HEK293T (cell line): ENCODE data around the gene MRPS11.
"Not testable (repeated sequence)": the region's sequence is repeated elsewhere in the genome, so short reads cannot be mapped to it uniquely, and the experiment has no call there.

ENCODE experiments used
- CTCF ChIA-PET: fragments of 350-600 bp; formaldehyde crosslinking; extraction: SDS; loops from one replicate; lab custom pipeline; 2021; ENCODE audit warnings: antibody characterized with exemption, inconsistent platforms; lab: Yijun Ruan, JAX
- POLR2A ChIA-PET: fragments of 350-600 bp; formaldehyde crosslinking; extraction: SDS; loops from one replicate; lab custom pipeline; 2020; ENCODE audit warnings: antibody characterized with exemption, inconsistent platforms; lab: Yijun Ruan, JAX
- DNase-seq: peaks from one replicate; pipeline ENCODE4 v3.0.0; 2012; ENCODE audit warnings: mixed read lengths; ENCODE audit errors: extremely low spot score
- ARNT ChIP-seq: fragments of 450-650 bp; IDR thresholded peaks from 2 replicates; pipeline ENCODE4 v1.6.1; 2017; ENCODE audit warnings: mild to moderate bottlenecking
- BHLHE40 ChIP-seq: fragments of 450-650 bp; IDR thresholded peaks from 2 replicates; pipeline ENCODE4 v1.6.1; 2016; ENCODE audit warnings: mild to moderate bottlenecking, moderate library complexity, borderline replicate concordance
- CTBP1 ChIP-seq: fragments of 450-650 bp; IDR thresholded peaks from 2 replicates; pipeline ENCODE4 v1.6.1; 2016; ENCODE audit warnings: borderline replicate concordance
- ELF4 ChIP-seq: fragments of 450-650 bp; IDR thresholded peaks from 2 replicates; pipeline ENCODE4 v1.6.1; 2017; ENCODE audit warnings: antibody characterized with exemption
- FOXA1 ChIP-seq: fragments of 450-650 bp; IDR thresholded peaks from 2 replicates; pipeline ENCODE4 v1.6.1; 2016; ENCODE audit warnings: mild to moderate bottlenecking
- FOXK2 ChIP-seq: fragments of 450-650 bp; IDR thresholded peaks from 2 replicates; pipeline ENCODE4 v1.6.1; 2016; ENCODE audit warnings: mild to moderate bottlenecking
- FOXM1 ChIP-seq: fragments of 450-650 bp; IDR thresholded peaks from 2 replicates; pipeline ENCODE4 v1.6.1; 2017; ENCODE audit warnings: mild to moderate bottlenecking, borderline replicate concordance
- HDGF ChIP-seq: fragments of 450-650 bp; IDR thresholded peaks from 2 replicates; pipeline ENCODE4 v1.6.1; 2017; ENCODE audit warnings: antibody characterized with exemption, borderline replicate concordance
- L3MBTL2 ChIP-seq: fragments of 450-650 bp; conservative IDR thresholded peaks from 2 replicates; pipeline ENCODE4 v1.6.1; 2016; ENCODE audit warnings: mild to moderate bottlenecking
- LEF1 ChIP-seq: fragments of 450-650 bp; IDR thresholded peaks from 2 replicates; pipeline ENCODE4 v1.6.1; 2017; ENCODE audit warnings: mild to moderate bottlenecking, borderline replicate concordance
- NFRKB ChIP-seq: fragments of 450-650 bp; IDR thresholded peaks from 2 replicates; pipeline ENCODE4 v1.6.1; 2016; ENCODE audit warnings: mild to moderate bottlenecking, moderate library complexity
- SP1 ChIP-seq: fragments of 450-650 bp; IDR thresholded peaks from 2 replicates; pipeline ENCODE4 v1.6.1; 2017
- SUZ12 ChIP-seq: fragments of 450-650 bp; IDR thresholded peaks from 2 replicates; pipeline ENCODE4 v1.6.1; 2016; ENCODE audit warnings: mild to moderate bottlenecking
- TARDBP ChIP-seq: fragments of 450-650 bp; IDR thresholded peaks from 2 replicates; pipeline ENCODE4 v1.6.1; 2016
- ZNF384 ChIP-seq: fragments of 450-650 bp; IDR thresholded peaks from 2 replicates; pipeline ENCODE4 v1.6.1; 2016
- TF ChIP-seq, protein P1 (sequence below): fragments of 450-650 bp; IDR thresholded peaks from 2 replicates; pipeline ENCODE4 v1.6.1; 2016

The MRPS11 gene

DNA sequence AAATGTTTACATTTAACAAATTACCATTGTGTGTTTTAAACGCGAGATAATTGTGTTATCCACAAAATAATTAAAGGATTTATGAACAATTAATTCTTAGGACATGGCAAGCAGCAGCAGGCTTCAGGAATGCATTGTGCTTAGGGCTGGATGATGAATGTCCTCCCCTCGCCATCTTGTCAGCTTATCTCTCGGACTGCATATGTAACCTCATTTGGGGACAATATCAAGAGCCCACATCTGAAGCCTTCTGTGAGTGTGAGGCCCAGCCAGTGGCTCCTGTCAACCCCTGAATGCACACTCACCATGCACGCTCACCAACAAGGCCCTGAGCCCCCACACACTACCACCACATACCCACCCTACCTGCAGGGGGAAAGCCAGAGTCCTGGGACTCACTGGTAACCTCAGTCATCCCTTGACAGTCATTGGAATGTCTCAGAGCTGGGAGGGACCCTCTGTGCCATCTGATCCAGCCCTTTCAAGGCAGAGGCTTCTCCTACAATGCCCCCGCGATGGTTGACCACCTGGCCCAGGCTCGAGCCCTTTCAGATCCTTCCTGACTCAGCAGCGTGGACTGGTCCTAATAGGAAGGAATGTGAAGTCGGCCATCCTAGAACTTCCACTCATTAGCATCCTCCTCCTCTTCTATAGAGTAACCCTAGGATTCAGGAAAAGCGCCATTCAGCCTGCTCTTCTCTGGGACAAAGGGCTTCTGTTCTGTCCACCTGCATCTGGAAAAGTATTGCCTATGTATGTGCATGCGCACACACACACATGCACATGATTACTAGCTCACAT lies 38.5 kb upstream of the MRPS11 start:
- TF ChIP-seq ZNF384 (no peak), L3MBTL2 (no peak), BHLHE40 (no peak), FOXM1 (no peak), SP1 (no peak), SUZ12 (no peak), FOXA1 (no peak), ELF4 (no peak), CTBP1 (no peak), TARDBP (no peak), LEF1 (no peak)
- POLR2A ChIA-PET: interaction anchor here (1.1 kb wide), 1 partner anchor 38 kb away, joined by 3 read pairs; the partner anchor contains the start of genes MRPL46 and MRPS11
- CTCF ChIA-PET: no interaction called here
- DNase-seq: no peak

DNA sequence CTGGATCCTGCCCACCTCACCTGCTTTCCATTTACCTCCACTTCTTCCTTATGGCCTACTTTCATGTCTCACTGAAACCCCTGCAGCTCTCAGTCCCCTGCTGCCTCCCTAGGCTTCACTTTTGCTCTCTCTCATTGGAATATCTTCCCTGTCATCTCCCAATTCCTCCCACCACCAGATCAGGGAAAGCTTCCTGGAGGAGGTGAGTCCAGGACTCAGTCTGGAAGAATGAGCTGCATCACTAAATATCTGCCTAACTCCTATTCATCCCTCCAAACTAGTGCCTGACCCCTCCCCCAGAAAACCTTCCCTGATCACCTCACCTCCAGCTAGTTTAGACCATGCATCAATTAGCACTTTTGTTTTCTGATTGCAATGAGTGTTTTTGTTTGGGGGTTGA lies 37.5 kb upstream of the MRPS11 start:
- TF ChIP-seq FOXK2: no peak
- no peak for TF ChIP-seq NFRKB
- no peak for TF ChIP-seq BHLHE40
- TF ChIP-seq FOXA1: no peak
- TF ChIP-seq SP1: no peak
- no peak for TF ChIP-seq ZNF384
- no peak for TF ChIP-seq SUZ12
- no peak for TF ChIP-seq TARDBP
- TF ChIP-seq FOXM1: no peak
- no peak for TF ChIP-seq CTBP1
- no peak for TF ChIP-seq L3MBTL2
- no peak for TF ChIP-seq HDGF
- TF ChIP-seq ARNT: no peak
- TF ChIP-seq LEF1: no peak
- TF ChIP-seq ELF4: no peak
- TF ChIP-seq, protein P1, sequence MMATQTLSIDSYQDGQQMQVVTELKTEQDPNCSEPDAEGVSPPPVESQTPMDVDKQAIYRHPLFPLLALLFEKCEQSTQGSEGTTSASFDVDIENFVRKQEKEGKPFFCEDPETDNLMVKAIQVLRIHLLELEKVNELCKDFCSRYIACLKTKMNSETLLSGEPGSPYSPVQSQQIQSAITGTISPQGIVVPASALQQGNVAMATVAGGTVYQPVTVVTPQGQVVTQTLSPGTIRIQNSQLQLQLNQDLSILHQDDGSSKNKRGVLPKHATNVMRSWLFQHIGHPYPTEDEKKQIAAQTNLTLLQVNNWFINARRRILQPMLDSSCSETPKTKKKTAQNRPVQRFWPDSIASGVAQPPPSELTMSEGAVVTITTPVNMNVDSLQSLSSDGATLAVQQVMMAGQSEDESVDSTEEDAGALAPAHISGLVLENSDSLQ: no peak
- ChIA-PET CTCF (no interaction called here), POLR2A (no interaction called here)
- DNase-seq: no peak

- CTCF ChIA-PET: no interaction called here
- POLR2A ChIA-PET: no interaction called here
- TF ChIP-seq FOXM1 (no peak), FOXK2 (no peak), SUZ12 (no peak), ARNT (no peak), L3MBTL2 (no peak), LEF1 (no peak), FOXA1 (no peak), BHLHE40 (no peak), ZNF384 (no peak), HDGF (no peak), SP1 (no peak), CTBP1 (no peak), NFRKB (no peak), TARDBP (no peak), ELF4 (no peak)
- TF ChIP-seq, protein P1: no peak
- no peak for DNase-seq
These were observed 36.1 kb upstream of the MRPS11 start for GRCh38 chr15:88431441-88431840.

DNA sequence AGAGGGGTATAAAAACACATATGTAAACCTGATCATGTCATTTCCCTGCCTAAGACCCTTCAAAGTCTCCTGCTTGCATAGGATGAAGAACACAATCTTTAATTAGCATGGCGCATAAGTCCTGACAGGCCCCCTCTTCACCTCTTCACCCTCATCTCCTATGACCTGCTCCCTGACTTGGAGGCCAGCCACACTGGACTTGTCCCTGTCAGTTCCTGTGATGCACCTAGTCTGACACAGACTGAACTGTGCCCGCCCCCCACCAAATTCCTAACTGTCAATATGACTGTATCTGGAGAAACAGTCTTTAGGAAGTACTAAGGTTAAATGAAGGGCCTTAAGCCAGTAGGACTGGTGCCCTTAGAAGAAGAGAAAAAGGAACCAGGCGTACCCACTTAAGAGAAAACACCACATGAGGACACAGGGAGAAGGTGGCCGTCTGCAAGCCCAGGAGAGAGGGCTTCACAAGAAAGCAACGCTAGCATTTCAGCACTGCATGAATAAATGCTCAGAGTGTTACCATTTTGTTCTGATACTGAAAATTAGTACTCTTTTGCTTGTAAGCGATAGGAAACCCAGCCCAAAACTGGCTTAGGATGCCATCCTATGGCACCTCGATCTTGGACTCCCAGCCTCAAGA lies 34.3 kb upstream of the MRPS11 start:
- POLR2A ChIA-PET: no interaction called here
- TF ChIP-seq LEF1 (no peak), NFRKB (no peak), FOXK2 (no peak), FOXM1 (no peak), ELF4 (no peak), SUZ12 (no peak), BHLHE40 (no peak), SP1 (no peak), L3MBTL2 (no peak), FOXA1 (no peak), ARNT (no peak), CTBP1 (no peak), ZNF384 (no peak), HDGF (no peak), TARDBP (no peak)
- TF ChIP-seq, protein P1: no peak
- CTCF ChIA-PET: no interaction called here
- DNase-seq: no peak

DNA sequence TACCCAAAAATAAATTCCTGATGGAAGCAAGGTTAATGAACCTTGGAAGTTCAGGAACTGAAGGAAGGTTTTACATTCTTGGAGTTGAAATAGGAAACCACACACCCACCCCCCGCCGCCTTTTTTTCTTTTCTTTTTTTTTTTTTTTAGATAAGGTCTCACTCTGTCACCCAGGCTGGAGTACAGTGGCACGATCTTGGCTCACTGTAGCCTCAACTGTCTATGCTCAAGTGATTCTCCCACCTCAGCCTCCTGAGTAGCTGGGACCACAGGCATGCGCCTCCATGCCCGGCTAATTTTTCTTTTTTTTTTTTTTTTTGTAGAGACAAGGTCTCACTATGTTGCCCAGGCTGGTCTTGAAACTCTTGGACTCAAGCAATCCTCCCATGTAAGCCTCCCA lies 33.4 kb upstream of the MRPS11 start:
- DNase-seq, POLR2A ChIA-PET, CTCF ChIA-PET: not testable (repeated sequence)

DNA sequence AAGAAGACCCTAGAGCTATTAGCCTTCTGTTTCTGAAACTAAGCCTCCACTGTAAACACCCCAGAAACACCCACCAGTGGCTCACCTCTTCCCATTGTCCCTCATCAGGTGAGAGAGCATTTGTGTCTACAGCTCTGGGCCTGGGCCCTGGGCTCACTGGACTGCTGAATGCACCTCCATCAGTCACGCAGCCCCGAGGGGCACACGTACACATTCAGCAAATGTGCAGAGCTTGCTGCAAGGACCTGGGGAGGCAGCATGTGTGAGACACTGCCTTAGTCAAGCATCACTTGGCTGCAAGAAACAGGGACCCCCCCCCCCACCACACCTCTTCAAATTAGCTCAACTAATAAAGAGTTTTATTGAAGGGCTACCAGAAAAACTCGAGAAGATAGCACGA lies 29.3 kb upstream of the MRPS11 start:
- no peak for TF ChIP-seq FOXM1
- TF ChIP-seq CTBP1: no peak
- no peak for TF ChIP-seq BHLHE40
- TF ChIP-seq, protein P1: no peak
- TF ChIP-seq ELF4: no peak
- TF ChIP-seq LEF1: no peak
- TF ChIP-seq FOXA1: no peak
- TF ChIP-seq SUZ12: no peak
- no peak for TF ChIP-seq SP1
- POLR2A ChIA-PET: no interaction called here
- CTCF ChIA-PET: interaction anchor here (0.6 kb wide), 1 partner anchor 15 kb away, joined by 6 read pairs; no protein-coding TSS in a partner anchor
- no peak for DNase-seq
